Tibial nerve (tissue), 4 donors: ENCODE results near the gene FOXK2.
A peak's percentile ranks its signal among the peaks of the same experiment; 100 is the strongest.

Experiments
- EP300 ChIP-seq, 2 donors: sonication (generic); formaldehyde crosslinking; IDR thresholded peaks; one replicate each; pipeline ENCODE4 v1.6.1; 2017; ENCODE audit warnings: antibody characterized with exemption in 2 of 2, mild to moderate bottlenecking in 1 of 2
- POLR2A ChIP-seq, 2 donors: fragments of 450-650 bp; IDR thresholded peaks; one replicate each; pipeline ENCODE4 v1.6.1; 2017; ENCODE audit warnings: antibody characterized with exemption in 2 of 2, mild to moderate bottlenecking in 2 of 2, moderate library complexity in 2 of 2
- TF ChIP-seq, protein P1 (sequence below), 5 experiments: fragments of 200-600 bp in 3 of 5; fragments of 450-650 bp in 2 of 5; sonication (generic) in 3 of 5; IDR thresholded peaks; one replicate each; pipeline ENCODE4 v1.5.1; 2016 to 2019; ENCODE audit warnings: antibody characterized with exemption in 5 of 5, mild to moderate bottlenecking in 3 of 5, moderate library complexity in 2 of 5

DNA sequence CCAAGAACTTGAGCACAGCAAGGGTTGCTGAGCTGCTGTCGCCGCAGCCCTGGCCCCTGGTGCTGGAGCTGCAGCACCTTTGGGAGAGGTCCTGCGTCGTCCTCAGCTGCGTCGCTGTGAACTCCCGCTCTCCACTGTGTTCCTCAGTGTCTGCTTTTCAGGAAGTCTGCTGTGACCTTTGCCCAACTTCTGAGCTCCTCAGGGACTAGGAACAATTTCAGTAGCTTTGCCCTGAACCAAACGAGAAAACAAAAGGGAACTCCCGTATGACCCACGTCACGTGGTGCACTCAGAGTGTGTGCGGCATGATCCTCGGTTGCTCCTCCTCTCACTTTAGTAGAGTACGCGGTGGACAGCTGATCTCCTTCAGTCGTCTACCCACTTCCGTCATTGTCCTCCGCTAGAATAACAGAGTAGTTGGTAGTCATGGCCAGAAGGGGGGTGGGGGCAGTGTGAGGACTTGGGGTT lies 84.5 kb downstream of the FOXK2 start:
- TF ChIP-seq, protein P1, sequence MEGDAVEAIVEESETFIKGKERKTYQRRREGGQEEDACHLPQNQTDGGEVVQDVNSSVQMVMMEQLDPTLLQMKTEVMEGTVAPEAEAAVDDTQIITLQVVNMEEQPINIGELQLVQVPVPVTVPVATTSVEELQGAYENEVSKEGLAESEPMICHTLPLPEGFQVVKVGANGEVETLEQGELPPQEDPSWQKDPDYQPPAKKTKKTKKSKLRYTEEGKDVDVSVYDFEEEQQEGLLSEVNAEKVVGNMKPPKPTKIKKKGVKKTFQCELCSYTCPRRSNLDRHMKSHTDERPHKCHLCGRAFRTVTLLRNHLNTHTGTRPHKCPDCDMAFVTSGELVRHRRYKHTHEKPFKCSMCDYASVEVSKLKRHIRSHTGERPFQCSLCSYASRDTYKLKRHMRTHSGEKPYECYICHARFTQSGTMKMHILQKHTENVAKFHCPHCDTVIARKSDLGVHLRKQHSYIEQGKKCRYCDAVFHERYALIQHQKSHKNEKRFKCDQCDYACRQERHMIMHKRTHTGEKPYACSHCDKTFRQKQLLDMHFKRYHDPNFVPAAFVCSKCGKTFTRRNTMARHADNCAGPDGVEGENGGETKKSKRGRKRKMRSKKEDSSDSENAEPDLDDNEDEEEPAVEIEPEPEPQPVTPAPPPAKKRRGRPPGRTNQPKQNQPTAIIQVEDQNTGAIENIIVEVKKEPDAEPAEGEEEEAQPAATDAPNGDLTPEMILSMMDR (IDR thresholded peaks at IDR 0.05) = no peak
- no peak for TF ChIP-seq POLR2A (IDR thresholded peaks at IDR 0.05)
- peak; percentile 51 to 71 for TF ChIP-seq EP300 (IDR thresholded peaks at IDR 0.05)
